WERI-Rb-1 (cell line): ENCODE data around the gene INTS1.
A peak's percentile ranks its signal among the peaks of the same experiment; 100 is the strongest.

Source experiments
- DNase-seq: peaks from one replicate; pipeline ENCODE4 v3.0.0-alpha.2; 2020
- H3K27ac ChIP-seq: fragments of 250-450 bp; sonication (Bioruptor Pico); 2 replicates; pipeline ENCODE4 v1.5.1; 2020; ENCODE audit warnings: mild to moderate bottlenecking, moderate library complexity
- H3K27me3 ChIP-seq: fragments of 250-450 bp; sonication (Bioruptor Pico); 2 replicates; pipeline ENCODE4 v1.5.1; 2021; ENCODE audit warnings: mild to moderate bottlenecking, low read depth, moderate library complexity; ENCODE audit not compliant: insufficient read depth, severe bottlenecking
- H3K36me3 ChIP-seq: fragments of 250-450 bp; sonication (Bioruptor Pico); 2 replicates; pipeline ENCODE4 v1.5.1; 2020; ENCODE audit warnings: mild to moderate bottlenecking, moderate library complexity
- H3K4me3 ChIP-seq: 2 replicates; pipeline ENCODE4 v1.5.1; 2011; ENCODE audit warnings: low read depth, mild to moderate bottlenecking, control low read depth, low read length
- H3K9me3 ChIP-seq: fragments of 250-450 bp; sonication (Bioruptor Pico); 2 replicates; pipeline ENCODE4 v1.5.1; 2021; ENCODE audit warnings: mild to moderate bottlenecking, moderate library complexity; ENCODE audit not compliant: severe bottlenecking
- TF ChIP-seq, protein P1 (sequence below): IDR thresholded peaks from 2 replicates; pipeline ENCODE4 v1.5.1; 2011; ENCODE audit warnings: low read depth, mild to moderate bottlenecking, control low read depth, inconsistent platforms, low read length

INTS1 gene

DNA sequence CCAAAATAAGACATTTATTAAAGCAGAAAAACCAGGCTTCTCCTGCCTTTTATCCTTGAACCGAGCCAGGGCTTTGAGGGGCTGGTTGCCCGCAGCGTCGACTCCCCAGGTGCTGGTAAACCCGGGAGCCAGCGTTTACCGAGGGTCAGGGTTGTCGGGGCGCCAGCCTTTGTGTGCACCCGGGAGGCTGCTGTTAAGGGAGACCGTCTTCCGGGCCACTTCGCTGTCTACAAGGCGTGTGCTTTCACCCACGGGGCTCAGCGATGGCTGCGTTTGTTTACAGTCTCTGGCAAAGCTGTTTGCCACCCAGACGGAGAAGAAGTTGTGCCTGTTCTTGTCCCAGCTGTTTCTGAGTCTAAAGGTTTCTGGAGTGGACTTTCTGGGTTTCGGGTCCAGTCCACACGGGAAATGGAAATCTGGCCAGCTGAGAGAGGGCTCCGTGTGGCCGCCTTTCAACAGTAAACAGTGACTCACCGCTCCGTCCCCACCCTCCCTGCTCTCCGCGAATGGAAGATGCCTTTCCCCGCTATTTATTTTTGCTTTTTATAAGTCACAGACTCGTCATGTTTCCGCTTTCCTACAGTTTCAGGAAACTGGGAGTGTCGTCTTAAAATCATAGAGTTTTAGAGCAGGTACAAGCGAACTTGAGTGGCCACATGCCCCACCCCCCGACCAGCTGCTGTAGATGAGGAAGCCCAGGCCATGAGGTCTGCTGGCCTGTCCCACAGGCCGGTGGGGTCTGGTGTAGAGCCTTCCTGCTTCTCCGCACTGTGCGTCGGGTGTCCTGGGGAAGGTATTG is 28.5 kb upstream of the INTS1 start:
- Histone ChIP-seq H3K36me3 (peaks cover 5% of the 10 kb centered on the region; the same call in 1 of the 2 replicates), H3K27me3 (no peaks in the 10 kb centered on the region), H3K9me3 (no peaks in the 10 kb centered on the region), H3K27ac (no peak overlapping the region), H3K4me3 (no peak overlapping the region)
- TF ChIP-seq, protein P1, sequence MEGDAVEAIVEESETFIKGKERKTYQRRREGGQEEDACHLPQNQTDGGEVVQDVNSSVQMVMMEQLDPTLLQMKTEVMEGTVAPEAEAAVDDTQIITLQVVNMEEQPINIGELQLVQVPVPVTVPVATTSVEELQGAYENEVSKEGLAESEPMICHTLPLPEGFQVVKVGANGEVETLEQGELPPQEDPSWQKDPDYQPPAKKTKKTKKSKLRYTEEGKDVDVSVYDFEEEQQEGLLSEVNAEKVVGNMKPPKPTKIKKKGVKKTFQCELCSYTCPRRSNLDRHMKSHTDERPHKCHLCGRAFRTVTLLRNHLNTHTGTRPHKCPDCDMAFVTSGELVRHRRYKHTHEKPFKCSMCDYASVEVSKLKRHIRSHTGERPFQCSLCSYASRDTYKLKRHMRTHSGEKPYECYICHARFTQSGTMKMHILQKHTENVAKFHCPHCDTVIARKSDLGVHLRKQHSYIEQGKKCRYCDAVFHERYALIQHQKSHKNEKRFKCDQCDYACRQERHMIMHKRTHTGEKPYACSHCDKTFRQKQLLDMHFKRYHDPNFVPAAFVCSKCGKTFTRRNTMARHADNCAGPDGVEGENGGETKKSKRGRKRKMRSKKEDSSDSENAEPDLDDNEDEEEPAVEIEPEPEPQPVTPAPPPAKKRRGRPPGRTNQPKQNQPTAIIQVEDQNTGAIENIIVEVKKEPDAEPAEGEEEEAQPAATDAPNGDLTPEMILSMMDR, result no peak
- DNase-seq, result no peak

DNA sequence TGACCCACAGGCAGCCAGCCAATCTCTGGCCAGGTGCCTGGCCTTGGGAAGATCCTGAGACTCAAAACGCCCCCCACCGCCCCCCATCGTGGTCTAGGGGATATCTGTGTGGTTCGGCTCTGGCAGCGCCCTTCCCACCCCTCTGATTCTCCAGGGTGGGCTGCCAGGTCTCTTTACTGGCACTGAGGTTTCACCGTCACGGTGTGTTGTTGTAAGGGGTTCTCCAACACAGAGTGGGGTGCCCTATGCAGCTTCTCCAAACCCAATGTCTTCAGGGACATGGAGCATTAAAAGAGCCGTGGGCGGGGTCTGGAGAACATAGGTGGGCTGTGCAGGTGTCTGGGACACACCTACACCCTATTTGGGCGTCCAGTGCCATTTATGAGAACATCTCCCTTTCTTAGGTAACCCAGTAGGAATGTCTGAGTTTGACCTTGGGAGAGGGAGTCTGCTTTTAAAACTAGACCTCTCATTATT is 27.8 kb upstream of the INTS1 start:
- Histone ChIP-seq H3K4me3 (no peak overlapping the region), H3K27ac (no peak overlapping the region), H3K9me3 (no peaks in the 10 kb centered on the region), H3K36me3 (peaks cover 5% of the 10 kb centered on the region; the same call in 1 of the 2 replicates), H3K27me3 (no peaks in the 10 kb centered on the region)
- TF ChIP-seq, protein P1, result no peak
- DNase-seq, result no peak

DNA sequence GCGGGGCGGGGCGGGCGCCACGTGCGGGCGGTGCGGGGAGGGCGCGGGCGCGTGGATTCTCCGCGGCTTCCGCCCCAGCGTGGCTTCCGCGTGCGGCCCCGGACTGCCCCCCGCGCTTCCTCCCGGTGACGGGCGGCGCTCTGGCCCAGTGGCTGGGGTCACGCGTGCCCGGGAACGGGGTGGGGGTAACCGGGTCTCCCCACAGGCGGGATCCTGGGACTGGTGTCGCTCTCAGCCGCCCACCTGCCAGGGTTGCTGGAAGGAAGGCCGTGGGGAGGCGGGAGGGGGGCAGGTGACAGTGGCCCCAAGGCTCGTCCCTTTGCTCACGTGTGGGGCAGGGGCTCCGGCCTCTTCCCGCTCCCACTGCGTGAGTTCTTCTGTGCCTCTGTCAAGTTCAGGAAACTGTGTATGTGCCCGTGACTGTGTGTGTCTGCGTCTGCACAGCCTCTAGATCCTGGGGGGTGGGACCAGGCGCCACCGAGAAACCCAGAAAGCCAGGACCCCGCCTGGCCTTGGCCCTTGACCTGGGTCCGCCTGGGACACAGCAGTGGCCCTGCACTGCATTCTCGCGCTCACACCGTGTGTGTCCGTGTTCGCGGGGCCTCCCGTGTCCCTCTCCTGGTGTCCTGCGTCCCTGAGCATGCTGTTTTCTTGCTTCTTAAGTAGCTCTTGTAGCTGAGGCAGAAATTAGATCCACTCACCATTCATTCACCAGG is 27.2 kb upstream of the INTS1 start:
- no peak overlapping the region for H3K27ac ChIP-seq
- DNase-seq, result no peak
- TF ChIP-seq, protein P1, result no peak

DNA sequence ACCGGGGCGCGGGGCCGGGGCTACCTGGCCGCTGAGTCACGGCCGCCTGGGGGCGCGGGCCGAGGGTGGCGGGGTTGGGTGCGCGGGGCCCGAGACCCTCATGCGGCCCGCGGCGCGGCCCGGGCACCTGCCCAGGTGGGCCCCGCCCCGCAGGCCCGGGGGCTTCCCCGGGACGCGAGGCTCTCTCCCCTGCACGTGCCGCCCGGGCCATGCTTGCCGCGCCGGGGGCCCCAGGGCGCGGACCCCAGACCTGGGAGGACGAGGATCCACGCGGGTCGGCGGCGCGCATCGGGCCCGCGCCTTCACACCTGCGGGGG is 26.7 kb upstream of the INTS1 start:
- H3K9me3 ChIP-seq, result no peaks in the 10 kb centered on the region
- no peaks in the 10 kb centered on the region for H3K27me3 ChIP-seq
- H3K36me3 ChIP-seq, result peaks cover 5% of the 10 kb centered on the region; the same call in 1 of the 2 replicates
- TF ChIP-seq, protein P1, result no peak
- DNase-seq, result no peak
- no peak overlapping the region for H3K27ac ChIP-seq
- no peak overlapping the region; the same call in 1 of the 2 replicates for H3K4me3 ChIP-seq

More for the DNA sequence above, 27.2 kb upstream of the INTS1 start:
- Histone ChIP-seq H3K36me3 (peaks cover 5% of the 10 kb centered on the region; the same call in 1 of the 2 replicates), H3K4me3 (peak overlapping the region; percentile 13), H3K27me3 (no peaks in the 10 kb centered on the region), H3K9me3 (no peaks in the 10 kb centered on the region)

DNA sequence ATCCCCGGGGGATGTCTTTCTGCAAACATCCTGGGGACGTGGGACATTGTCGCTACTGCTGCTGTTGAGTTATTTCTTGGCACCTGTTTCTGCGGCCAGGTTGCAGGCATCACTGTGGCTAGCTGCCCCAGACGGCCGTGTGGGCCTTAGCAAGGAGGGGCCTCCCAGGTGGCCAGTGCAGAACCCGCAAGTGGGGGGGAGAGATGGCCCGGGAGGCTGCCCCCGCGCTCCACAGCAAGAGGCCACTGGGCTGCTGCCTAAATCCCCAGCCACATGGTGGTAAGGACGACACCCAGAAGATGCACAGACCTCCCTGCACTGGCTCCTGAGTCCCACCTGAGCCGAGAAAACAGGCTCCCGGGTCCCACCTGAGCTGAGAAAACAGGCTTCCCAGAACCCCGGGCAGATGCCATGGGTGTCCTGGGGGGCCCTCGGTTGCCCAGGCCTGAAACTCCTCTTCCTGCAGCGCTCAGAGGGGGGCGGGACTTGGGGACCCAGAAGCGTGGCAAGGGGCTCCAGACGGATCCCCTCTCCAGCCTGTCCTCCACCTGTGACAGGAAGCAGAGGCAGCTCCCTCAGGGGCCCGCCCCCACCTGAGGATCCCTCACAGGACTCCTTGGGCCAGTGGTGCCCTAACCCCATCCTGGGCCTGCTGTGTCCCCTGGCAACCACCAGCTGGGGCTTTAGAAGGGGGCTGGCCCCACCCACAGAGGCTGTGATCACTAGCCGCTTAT is 25.4 kb upstream of the INTS1 start:
- peak overlapping the region; percentile 43 for H3K4me3 ChIP-seq

More for the DNA sequence above, 25.4 kb upstream of the INTS1 start:
- TF ChIP-seq, protein P1, result no peak
- Histone ChIP-seq H3K9me3 (no peaks in the 10 kb centered on the region), H3K36me3 (no peaks in the 10 kb centered on the region), H3K27me3 (no peaks in the 10 kb centered on the region), H3K27ac (no peak overlapping the region)
- no peak for DNase-seq
